ENCODE measurements around the gene MAGEC3. TPM values are rescaled to one million over a fixed set of nuclear protein-coding genes. Genes with fewer than 3 reads are reported as not detected.

MAGEC3 gene
- polyA plus RNA-seq, 2 of the 4 experiments (the other 2 are of a cell fraction), result not detected

- no peak for FAIRE-seq
- H3K4me3 ChIP-seq, result no peak overlapping the region
- ATAC-seq, result no peak
- no peak overlapping the region for H3K4me2 ChIP-seq
- H3K4me1 ChIP-seq, result no peaks in the 10 kb centered on the region
- POLR2A ChIA-PET, result no interaction called here
- no peak for DNase-seq (ENCODE audit: low read depth in 1 of 2, low spot score in 1 of 2)
- WGBS (ENCODE audit: missing lambda C conversion rate), result 64% methylated on average over 2 of the region's 3 CpGs
- no peak overlapping the region for H3K27ac ChIP-seq
- TF ChIP-seq HOXB13 (CRISPR knock-in tag; IDR thresholded peaks at IDR 0.05; ENCODE audit: low read depth) (no peak), BHLHE40 (IDR thresholded peaks at IDR 0.05; ENCODE audit: low read depth, low read length) (no peak), RCOR1 (IDR thresholded peaks at IDR 0.05; ENCODE audit: low read depth, low read length) (no peak), E2F6 (IDR thresholded peaks at IDR 0.05; ENCODE audit: borderline replicate concordance, low read depth) (no peak), RAD21 (conservative IDR thresholded peaks at IDR 0.05 in 1 of 2, IDR thresholded peaks at IDR 0.05 in 1 of 2) (no peak), HES2 (IDR thresholded peaks at IDR 0.05) (no peak), CEBPB (IDR thresholded peaks at IDR 0.05) (no peak), MYC (IDR thresholded peaks at IDR 0.05; ENCODE audit: borderline replicate concordance, low read length) (no peak), RARB (CRISPR knock-in tag; IDR thresholded peaks at IDR 0.05) (no peak), EHF (CRISPR knock-in tag; IDR thresholded peaks at IDR 0.05) (no peak), HMGXB4 (CRISPR knock-in tag; IDR thresholded peaks at IDR 0.05; ENCODE audit: borderline replicate concordance) (no peak), KDM1A (IDR thresholded peaks at IDR 0.05; ENCODE audit: low read depth) (no peak), POLR2AphosphoS2 (conservative IDR thresholded peaks at IDR 0.05; ENCODE audit: low read length) (no peak), EP300 (IDR thresholded peaks at IDR 0.05) (no peak), RNF2 (IDR thresholded peaks at IDR 0.05; ENCODE audit: borderline replicate concordance, low read depth) (no peak), NR3C1 (IDR thresholded peaks at IDR 0.05) (no peak), EHMT2 (IDR thresholded peaks at IDR 0.05; ENCODE audit: low read depth) (no peak), PHF8 (IDR thresholded peaks at IDR 0.05; ENCODE audit: borderline replicate concordance, low read depth) (no peak), USF2 (IDR thresholded peaks at IDR 0.05) (no peak), ELK1 (IDR thresholded peaks at IDR 0.05; ENCODE audit: low read depth, low read length) (no peak)
- CTCF ChIA-PET, result no interaction called here
- no peaks in the 10 kb centered on the region for H3K9me3 ChIP-seq
These were observed 109.2 kb downstream of the MAGEC3 start for GRCh38 chrX:141947350-141947749.

Other genes starting within 250 kb of the MAGEC3 start
- gene SPANXA2, start 248.6 kb upstream of the MAGEC3 start, polyA plus RNA-seq (2011; rRNA removed), result not detected in 2 replicates
- gene SPANXA2, start 248.6 kb upstream of the MAGEC3 start, polyA plus RNA-seq (2017; fragmentation: RNase III; extraction: RNeasy Plus Mini Kit Qiagen cat#74134 plus additional on column Dnase treatment), result 0.18 to 0.49 TPM in 2 of 3 replicates, not detected in the other
- gene SPANXD, start 139.6 kb upstream of the MAGEC3 start, polyA plus RNA-seq (2011; rRNA removed), result not detected in 2 replicates
- gene SPANXD, start 139.6 kb upstream of the MAGEC3 start, polyA plus RNA-seq (2017; fragmentation: RNase III; extraction: RNeasy Plus Mini Kit Qiagen cat#74134 plus additional on column Dnase treatment), result 0.24 to 0.37 TPM in 2 of 3 replicates, not detected in the other
- not detected in 2 replicates for gene MAGEC1, start 65.6 kb downstream of the MAGEC3 start, polyA plus RNA-seq (2011; rRNA removed)
- gene MAGEC1, start 65.6 kb downstream of the MAGEC3 start, polyA plus RNA-seq (2017; fragmentation: RNase III; extraction: RNeasy Plus Mini Kit Qiagen cat#74134 plus additional on column Dnase treatment), result not detected in 3 replicates

Data from A549 (cell line).